ENCODE data around the gene EN1. TPM values are rescaled to one million over a fixed set of nuclear protein-coding genes. Genes with fewer than 3 reads are reported as not detected.

EN1 gene
- total and polyA plus RNA-seq, 3 experiments from 2014 or later: not detected

DNA sequence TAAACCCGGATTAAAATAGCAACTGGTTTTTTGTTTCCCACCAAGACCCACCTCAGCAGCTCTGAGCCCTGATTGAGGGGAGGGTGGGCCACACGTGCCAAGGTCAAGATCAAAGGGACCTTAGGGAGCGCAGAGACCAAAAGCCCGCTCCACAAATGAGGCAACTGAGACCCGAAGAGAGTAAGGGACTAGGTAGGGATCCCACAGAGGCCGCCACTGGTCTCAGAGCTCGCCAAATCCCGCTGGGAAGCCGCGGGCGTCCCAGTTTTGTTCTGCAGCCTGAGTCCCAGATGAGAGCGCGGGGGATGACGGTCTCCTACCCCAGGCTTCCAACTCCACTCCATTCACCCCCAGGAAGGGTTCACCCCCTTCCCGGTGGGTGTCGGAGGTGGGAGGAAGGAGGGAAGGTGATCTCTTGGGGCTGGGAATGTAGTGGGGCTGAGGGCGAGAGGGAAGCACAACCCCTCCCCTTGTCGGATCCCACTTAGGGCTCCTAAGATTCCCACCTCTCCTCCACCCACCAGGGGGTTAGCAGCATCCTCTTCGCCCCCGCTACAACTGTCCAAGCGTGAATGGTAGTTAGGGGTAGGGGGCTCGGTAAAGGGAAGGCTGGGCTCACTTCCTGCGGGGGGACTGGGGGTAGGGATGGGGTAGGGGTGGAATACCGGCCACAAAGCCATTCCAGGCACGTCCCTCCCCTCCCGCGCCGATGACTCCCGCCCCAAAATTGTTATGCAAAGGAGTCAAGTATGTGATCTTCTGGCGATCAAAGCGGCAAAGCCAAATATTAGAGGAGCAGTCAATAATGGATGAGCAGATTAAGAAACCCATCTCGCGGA, 7.3 kb upstream of the EN1 start:
- Histone ChIP-seq H3K36me3 (ENCODE audit: insufficient read depth, low read length) (no peaks in the 10 kb centered on the region), H3K27ac (ENCODE audit: low read depth, low read length) (no peak overlapping the region), H3K9me3 (ENCODE audit: low read length) (no peaks in the 10 kb centered on the region), H3K4me1 (ENCODE audit: insufficient read depth, low read length) (peaks cover 11% of the 10 kb centered on the region), H3K27me3 (ENCODE audit: insufficient read depth, low read length, poor library complexity, severe bottlenecking) (peaks cover 55% of the 10 kb centered on the region), H3K4me3 (ENCODE audit: low read length) (no peak overlapping the region)
- POLR2A ChIA-PET: interaction anchor here (0.7 kb wide), 1 partner anchor 1041 kb away, joined by 3 read pairs; no protein-coding TSS in a partner anchor
- Mint-ChIP-seq H3K27me3 (peaks cover 74 to 79% of the 10 kb centered on the region in 2 donors), H3K9me3 (peaks cover 0 to 3% (median 0%) of the 10 kb centered on the region in 5 donors), H3K4me1 (peaks cover 12 to 29% (median 17%) of the 10 kb centered on the region in 3 donors), H3K4me3 (peak overlapping the region in 5 of 7 donors; percentile 15 to 83 (median 37)), H3K27ac (no peak overlapping the region), H3K36me3 (no peaks in the 10 kb centered on the region)
- DNase-seq: no peak
- CTCF ChIA-PET: interaction anchor here (0.7 to 2.3 kb wide), 9 partner anchors 10 to 808 kb away, joined by 3 to 24 read pairs (median 5); no protein-coding TSS in a partner anchor

DNA sequence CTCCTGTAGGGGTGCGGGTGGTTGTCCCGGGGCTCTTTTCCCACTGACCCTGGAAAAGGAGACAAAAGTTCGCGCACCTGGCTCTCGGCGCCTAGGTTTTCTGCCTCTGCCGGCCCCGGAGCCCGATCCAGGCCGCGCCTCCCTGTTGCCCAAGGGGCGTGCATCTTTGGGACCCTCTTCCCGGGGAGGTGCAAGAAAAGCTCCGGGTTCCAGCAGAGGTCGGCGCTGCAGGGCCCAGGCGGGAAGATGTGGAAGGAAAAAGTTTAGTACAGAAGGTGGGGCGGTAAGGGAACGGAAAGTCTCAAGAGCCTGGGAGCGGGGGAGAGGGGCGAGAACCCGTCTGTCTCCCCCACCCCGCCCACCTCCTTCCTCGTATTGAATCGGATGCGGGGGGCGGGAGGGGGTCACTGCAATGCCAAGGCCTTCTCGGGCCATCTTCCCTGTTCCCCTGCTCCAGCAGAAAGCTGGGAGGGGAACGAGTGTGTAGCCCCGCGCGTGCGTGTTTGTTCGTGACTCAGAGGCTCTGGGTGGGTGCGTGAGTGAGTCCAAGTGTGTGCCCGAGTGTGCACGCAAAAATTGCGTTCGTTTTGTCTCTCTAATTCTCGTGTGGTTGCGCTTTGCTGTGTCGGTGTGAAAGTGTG, 6.3 kb upstream of the EN1 start:
- peaks cover 0 to 2% (median 0%) of the 10 kb centered on the region in 3 donors for H3K36me3 Mint-ChIP-seq
- H3K4me1 Mint-ChIP-seq: peaks cover 12 to 32% (median 17%) of the 10 kb centered on the region in 3 donors
- H3K27ac ChIP-seq (ENCODE audit: low read depth, low read length): no peak overlapping the region
- peaks cover 61% of the 10 kb centered on the region for H3K27me3 ChIP-seq (ENCODE audit: insufficient read depth, low read length, poor library complexity, severe bottlenecking)
- ChIA-PET POLR2A (no interaction called here), CTCF (interaction anchor here (2.3 kb wide), 1 partner anchor 9 kb away, joined by 18 read pairs; no protein-coding TSS in a partner anchor)
- no peak overlapping the region for H3K4me3 ChIP-seq (ENCODE audit: low read length)
- H3K27ac Mint-ChIP-seq: no peak overlapping the region
- H3K9me3 Mint-ChIP-seq: peaks cover 0 to 6% (median 0%) of the 10 kb centered on the region in 5 donors
- H3K27me3 Mint-ChIP-seq: peaks cover 74 to 81% of the 10 kb centered on the region in 2 donors
- peaks cover 11% of the 10 kb centered on the region for H3K4me1 ChIP-seq (ENCODE audit: insufficient read depth, low read length)
- H3K9me3 ChIP-seq (ENCODE audit: low read length): no peaks in the 10 kb centered on the region
- peak overlapping the region in 5 of 7 donors; percentile 12 to 72 (median 38) for H3K4me3 Mint-ChIP-seq
- no peaks in the 10 kb centered on the region for H3K36me3 ChIP-seq (ENCODE audit: insufficient read depth, low read length)
- no peak for DNase-seq

DNA sequence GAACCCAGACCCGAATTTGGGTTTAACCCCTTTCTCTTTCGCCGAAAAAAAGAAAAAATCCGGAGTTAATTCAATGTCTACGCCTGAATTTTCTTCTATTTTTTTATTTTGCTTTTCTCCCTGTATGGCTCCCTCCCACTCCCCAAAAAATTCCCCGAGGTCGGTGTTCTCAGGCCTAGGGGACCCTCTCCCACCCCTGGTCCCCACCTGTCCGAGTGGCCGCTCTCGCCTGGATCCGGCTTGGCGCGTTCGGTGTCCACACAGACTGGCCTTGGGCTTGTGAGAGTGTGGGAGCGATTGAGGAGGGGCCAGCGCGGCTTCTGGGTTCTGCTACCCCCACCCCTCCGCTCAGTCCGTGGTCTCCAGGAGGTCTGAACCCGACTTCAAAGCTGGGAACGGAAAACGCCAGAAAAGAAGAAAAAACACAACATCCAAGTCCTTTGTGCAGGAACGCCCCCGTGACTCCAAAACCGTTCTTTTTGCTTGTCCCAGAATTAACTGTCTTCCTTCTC, 5.7 kb upstream of the EN1 start:
- Histone ChIP-seq H3K36me3 (ENCODE audit: insufficient read depth, low read length) (no peaks in the 10 kb centered on the region), H3K4me3 (ENCODE audit: low read length) (no peak overlapping the region), H3K27ac (ENCODE audit: low read depth, low read length) (no peak overlapping the region), H3K4me1 (ENCODE audit: insufficient read depth, low read length) (peaks cover 11% of the 10 kb centered on the region), H3K9me3 (ENCODE audit: low read length) (no peaks in the 10 kb centered on the region), H3K27me3 (ENCODE audit: insufficient read depth, low read length, poor library complexity, severe bottlenecking) (peaks cover 65% of the 10 kb centered on the region)
- Mint-ChIP-seq H3K27me3 (peaks cover 76 to 85% of the 10 kb centered on the region in 2 donors), H3K27ac (no peak overlapping the region), H3K4me3 (no peak overlapping the region), H3K9me3 (peaks cover 0 to 6% (median 0%) of the 10 kb centered on the region in 5 donors), H3K4me1 (peaks cover 13 to 36% (median 19%) of the 10 kb centered on the region in 3 donors), H3K36me3 (peaks cover 0 to 2% (median 0%) of the 10 kb centered on the region in 3 donors)
- ChIA-PET POLR2A (no interaction called here), CTCF (no interaction called here)
- no peak for DNase-seq

DNA sequence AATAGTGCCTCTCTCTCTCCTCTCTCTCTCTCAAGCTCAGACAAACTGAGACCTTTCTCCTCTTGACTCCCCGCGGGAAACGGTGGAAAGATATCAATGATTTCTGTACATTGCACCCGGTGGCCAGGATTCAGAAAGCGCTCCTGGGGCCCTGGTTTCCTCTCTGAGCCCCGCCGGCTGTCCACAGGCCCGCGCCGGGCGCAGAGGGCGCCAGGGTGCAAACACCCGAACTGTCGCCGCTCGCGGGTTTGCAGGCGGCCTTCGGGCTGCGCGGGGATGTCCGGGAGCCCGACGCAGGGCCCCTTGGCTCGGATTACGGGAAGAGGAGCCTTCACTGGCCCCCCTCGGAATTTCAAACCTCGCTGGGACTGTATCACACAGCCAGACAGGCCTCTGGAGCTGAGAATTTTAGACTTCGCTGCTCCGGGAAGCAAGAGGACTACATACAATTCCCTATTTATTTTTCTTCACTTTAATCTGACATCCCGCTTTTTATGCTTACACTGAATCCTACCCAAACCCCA, 5.2 kb upstream of the EN1 start:
- Mint-ChIP-seq H3K36me3 (peaks cover 0 to 2% (median 0%) of the 10 kb centered on the region in 3 donors), H3K4me1 (peaks cover 11 to 34% (median 21%) of the 10 kb centered on the region in 3 donors), H3K27me3 (peaks cover 72 to 84% of the 10 kb centered on the region in 2 donors), H3K27ac (no peak overlapping the region), H3K9me3 (peaks cover 0 to 5% (median 0%) of the 10 kb centered on the region in 5 donors), H3K4me3 (no peak overlapping the region)
- ChIA-PET POLR2A (no interaction called here), CTCF (no interaction called here)
- DNase-seq: no peak
- Histone ChIP-seq H3K36me3 (ENCODE audit: insufficient read depth, low read length) (no peaks in the 10 kb centered on the region), H3K4me1 (ENCODE audit: insufficient read depth, low read length) (peaks cover 11% of the 10 kb centered on the region), H3K9me3 (ENCODE audit: low read length) (no peaks in the 10 kb centered on the region), H3K27ac (ENCODE audit: low read depth, low read length) (no peak overlapping the region), H3K4me3 (ENCODE audit: low read length) (no peak overlapping the region), H3K27me3 (ENCODE audit: insufficient read depth, low read length, poor library complexity, severe bottlenecking) (peaks cover 67% of the 10 kb centered on the region)

DNA sequence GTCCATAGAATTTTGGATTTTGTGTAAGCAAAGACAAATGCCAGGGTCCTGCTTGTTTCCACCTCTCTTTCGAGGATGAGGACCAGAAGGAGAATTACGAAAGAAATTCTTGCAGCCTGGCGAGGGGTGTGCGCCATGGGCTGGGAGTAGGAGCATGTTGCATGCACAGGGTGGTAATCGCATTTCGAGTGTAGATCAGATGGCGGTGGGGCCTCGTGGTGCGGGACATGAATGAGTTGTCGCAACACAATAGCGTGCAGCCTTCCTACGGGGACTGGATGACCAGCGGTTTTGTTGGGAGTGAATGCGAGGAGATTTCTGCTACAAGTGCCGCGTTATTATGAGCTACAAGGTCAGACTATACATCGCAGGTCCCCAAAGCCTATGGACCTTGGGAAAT, 4.2 kb upstream of the EN1 start:
- Histone ChIP-seq H3K9me3 (ENCODE audit: low read length) (no peaks in the 10 kb centered on the region), H3K27ac (ENCODE audit: low read depth, low read length) (no peak overlapping the region), H3K27me3 (ENCODE audit: insufficient read depth, low read length, poor library complexity, severe bottlenecking) (peaks cover 57% of the 10 kb centered on the region), H3K4me3 (ENCODE audit: low read length) (no peak overlapping the region), H3K4me1 (ENCODE audit: insufficient read depth, low read length) (peaks cover 11% of the 10 kb centered on the region), H3K36me3 (ENCODE audit: insufficient read depth, low read length) (no peaks in the 10 kb centered on the region)
- peak overlapping the region in 2 of 7 donors; percentile 2 to 32 for H3K4me3 Mint-ChIP-seq
- DNase-seq: no peak
- peaks cover 0 to 2% (median 0%) of the 10 kb centered on the region in 3 donors for H3K36me3 Mint-ChIP-seq
- CTCF ChIA-PET: no interaction called here
- H3K9me3 Mint-ChIP-seq: peaks cover 0 to 5% (median 2%) of the 10 kb centered on the region in 5 donors
- H3K27ac Mint-ChIP-seq: peak overlapping the region in 1 of 8 donors; percentile 56
- POLR2A ChIA-PET: no interaction called here
- peaks cover 71 to 89% of the 10 kb centered on the region in 2 donors for H3K27me3 Mint-ChIP-seq
- H3K4me1 Mint-ChIP-seq: peaks cover 14 to 39% (median 25%) of the 10 kb centered on the region in 3 donors

DNA sequence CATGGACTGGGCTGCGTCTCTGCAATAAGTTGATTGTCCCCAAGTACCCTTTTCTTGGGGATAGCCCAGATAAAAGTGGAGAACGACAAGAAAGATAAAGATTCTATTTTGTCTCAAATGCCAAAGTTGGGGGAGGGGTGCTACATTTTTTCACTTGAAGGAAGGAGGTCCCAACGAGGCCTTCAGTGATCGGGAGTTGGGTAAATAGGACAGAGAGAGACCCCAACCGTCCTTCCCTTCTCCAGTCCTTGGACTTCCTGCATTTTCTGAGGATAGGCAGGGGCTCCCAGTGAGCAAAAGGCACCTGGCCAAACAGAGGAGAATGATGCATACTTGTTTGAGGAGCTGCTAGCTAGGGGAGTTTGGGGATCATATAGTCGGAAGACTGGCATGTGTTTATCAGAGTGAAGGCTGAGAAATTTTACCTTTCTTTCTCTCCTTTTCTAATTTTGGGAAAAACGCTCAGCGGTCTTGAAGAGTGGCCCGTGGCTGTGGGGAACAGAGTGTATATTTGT, 3.5 kb upstream of the EN1 start:
- Histone ChIP-seq H3K27ac (ENCODE audit: low read depth, low read length) (no peak overlapping the region), H3K4me1 (ENCODE audit: insufficient read depth, low read length) (peaks cover 9% of the 10 kb centered on the region), H3K27me3 (ENCODE audit: insufficient read depth, low read length, poor library complexity, severe bottlenecking) (peaks cover 54% of the 10 kb centered on the region), H3K36me3 (ENCODE audit: insufficient read depth, low read length) (no peaks in the 10 kb centered on the region), H3K9me3 (ENCODE audit: low read length) (no peaks in the 10 kb centered on the region), H3K4me3 (ENCODE audit: low read length) (no peak overlapping the region)
- Mint-ChIP-seq H3K4me3 (no peak overlapping the region), H3K27me3 (peaks cover 68 to 84% of the 10 kb centered on the region in 2 donors), H3K27ac (no peak overlapping the region), H3K36me3 (peaks cover 0 to 2% (median 0%) of the 10 kb centered on the region in 3 donors), H3K4me1 (peaks cover 8 to 33% (median 19%) of the 10 kb centered on the region in 3 donors), H3K9me3 (peaks cover 0 to 5% (median 2%) of the 10 kb centered on the region in 5 donors)
- DNase-seq: no peak
- POLR2A ChIA-PET: no interaction called here
- CTCF ChIA-PET: no interaction called here

DNA sequence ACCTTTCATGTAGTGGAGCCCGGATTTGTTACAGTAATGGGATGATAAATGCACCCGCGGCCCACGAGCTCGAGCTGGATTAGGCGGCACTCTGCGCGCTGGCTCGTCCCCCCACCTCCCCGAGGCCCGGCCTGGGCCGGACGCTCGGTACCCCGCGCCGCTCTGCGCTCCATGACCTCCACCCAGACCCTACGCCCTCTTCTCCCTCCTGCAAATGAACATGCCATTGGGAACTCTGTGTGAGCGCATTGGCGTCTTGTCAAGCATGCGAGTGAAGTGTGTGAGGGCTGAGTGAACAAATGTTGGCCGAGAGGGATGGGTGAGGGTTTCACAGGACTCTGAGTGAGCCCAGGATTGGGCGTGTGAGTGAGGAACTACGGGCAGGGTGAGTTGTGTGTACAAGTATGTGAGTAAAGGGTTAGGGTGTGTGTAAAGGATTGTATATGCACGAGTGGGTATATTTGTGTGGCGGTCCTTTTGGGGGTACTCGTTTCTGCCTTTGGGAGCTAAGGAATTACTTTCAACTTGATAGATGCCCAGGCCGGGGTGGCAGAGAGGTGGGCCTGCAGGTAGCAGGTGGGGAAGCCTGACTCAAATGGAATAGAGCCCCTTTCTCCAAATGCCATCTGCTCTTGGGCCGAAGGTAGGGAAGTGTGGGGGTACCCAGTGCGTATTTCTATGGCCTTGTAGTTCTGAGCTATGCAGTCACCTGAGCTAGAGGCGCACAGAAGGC, 2.9 kb upstream of the EN1 start:
- Mint-ChIP-seq H3K9me3 (peaks cover 0 to 5% (median 2%) of the 10 kb centered on the region in 5 donors), H3K27me3 (peaks cover 70 to 86% of the 10 kb centered on the region in 2 donors), H3K27ac (peak overlapping the region in 2 of 8 donors; percentile 4 to 21), H3K4me3 (peak overlapping the region in 2 of 7 donors; percentile 32 to 40), H3K4me1 (peaks cover 11 to 34% (median 20%) of the 10 kb centered on the region in 3 donors), H3K36me3 (peaks cover 0 to 2% (median 0%) of the 10 kb centered on the region in 3 donors)
- Histone ChIP-seq H3K36me3 (ENCODE audit: insufficient read depth, low read length) (no peaks in the 10 kb centered on the region), H3K4me3 (ENCODE audit: low read length) (no peak overlapping the region), H3K27ac (ENCODE audit: low read depth, low read length) (no peak overlapping the region), H3K27me3 (ENCODE audit: insufficient read depth, low read length, poor library complexity, severe bottlenecking) (peaks cover 56% of the 10 kb centered on the region), H3K4me1 (ENCODE audit: insufficient read depth, low read length) (peaks cover 3% of the 10 kb centered on the region), H3K9me3 (ENCODE audit: low read length) (no peaks in the 10 kb centered on the region)
- ChIA-PET POLR2A (no interaction called here), CTCF (no interaction called here)
- DNase-seq: no peak
